VCaP (cell line): Measurements from ENCODE around the gene TPM1.

Experiments
- H3K27ac ChIP-seq: fragments of 450-650 bp; 2 replicates; pipeline ENCODE4 v1.5.1; 2017
- CTCF ChIP-seq: fragments of 450-650 bp; conservative IDR thresholded peaks from 2 replicates; pipeline ENCODE4 v1.5.1; 2017; ENCODE audit warnings: mild to moderate bottlenecking, moderate library complexity

Gene TPM1

GRCh38 chr15:63109498-63109897, 67.0 kb downstream of the TPM1 start:
- TF ChIP-seq CTCF: no peak
- H3K27ac ChIP-seq: no peak overlapping the region

DNA sequence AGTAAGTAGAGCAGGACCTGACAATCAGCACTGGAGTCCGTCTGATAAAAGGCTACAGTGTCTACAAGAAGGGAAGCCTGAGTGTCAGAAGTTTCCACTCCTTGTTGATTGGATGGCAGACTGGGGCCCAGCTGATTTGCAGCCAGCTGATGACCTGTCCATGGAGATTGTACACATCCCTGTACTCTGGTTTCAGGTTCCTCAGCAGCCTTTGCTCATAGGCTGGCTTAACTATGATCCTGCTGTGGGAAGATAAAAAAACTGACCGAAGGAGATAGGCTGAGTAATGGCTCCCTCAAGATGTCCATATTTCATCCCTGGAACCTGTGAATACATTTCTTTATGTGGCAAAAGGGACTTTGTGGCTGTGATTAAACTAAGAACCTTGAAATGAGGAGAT, 67.4 kb downstream of the TPM1 start:
- no peak overlapping the region for H3K27ac ChIP-seq
- TF ChIP-seq CTCF: no peak

- TF ChIP-seq CTCF: no peak
- no peak overlapping the region for H3K27ac ChIP-seq
Observed at GRCh38 chr15:63110428-63111026, 68.0 kb downstream of the TPM1 start.

DNA sequence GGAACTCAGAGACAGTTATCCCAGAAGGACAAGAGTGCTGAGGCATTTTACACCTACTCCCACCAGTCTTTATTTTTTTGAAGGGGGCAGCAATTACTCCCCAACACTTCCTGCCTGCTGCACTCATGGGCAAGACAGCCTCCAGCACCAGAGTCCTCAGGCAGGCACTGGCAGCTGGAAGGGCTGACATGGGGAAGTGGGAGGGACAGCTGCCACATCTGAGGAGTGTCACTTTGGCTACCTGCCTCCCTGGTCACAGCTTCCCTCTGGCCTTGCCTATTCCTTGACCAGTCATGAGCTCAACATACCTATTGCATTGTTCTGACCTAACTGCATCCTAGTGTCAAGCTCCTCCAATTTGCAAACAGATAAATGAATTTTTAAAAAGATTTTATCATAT, 68.9 kb downstream of the TPM1 start:
- no peak for TF ChIP-seq CTCF
- no peak overlapping the region for H3K27ac ChIP-seq

DNA sequence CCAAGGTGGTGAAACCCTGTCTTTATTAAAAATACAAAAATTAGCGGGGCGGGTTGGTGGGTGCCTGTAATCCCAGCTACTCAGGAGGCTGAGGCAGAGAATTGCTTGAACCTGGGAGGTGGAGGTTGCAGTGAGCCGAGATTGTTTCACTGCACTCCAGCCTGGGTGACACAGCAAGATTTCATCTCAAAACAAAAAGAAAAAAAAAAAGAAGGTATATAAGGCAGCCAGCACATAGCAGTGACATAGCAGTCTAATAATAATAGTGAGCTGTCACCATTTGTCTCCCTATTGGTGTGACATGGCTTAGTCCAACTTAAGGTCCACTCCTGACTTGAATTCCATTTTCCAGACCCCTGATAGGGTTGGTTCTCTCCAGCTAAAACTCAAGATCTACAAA, 70.3 kb downstream of the TPM1 start:
- no peak for TF ChIP-seq CTCF
- H3K27ac ChIP-seq: no peak overlapping the region

GRCh38 chr15:63114465-63114864, 71.9 kb downstream of the TPM1 start:
- H3K27ac ChIP-seq: no peak overlapping the region
- TF ChIP-seq CTCF: no peak
